Cerebellar nuclear complex (tissue), 1 donor: ENCODE data around the gene MST1.
"Not testable (repeated sequence)": the region's sequence is repeated elsewhere in the genome, so short reads cannot be mapped to it uniquely, and the experiment has no call there.

Source experiments
- DNase-seq, 2 experiments: peaks; one replicate each; lab custom pipeline; 2025; lab: John Stamatoyannopoulos, UW

Gene MST1

GRCh38 chr3:49700453-49701128 is 11.3 kb upstream of the MST1 start:
- DNase-seq: no peak

GRCh38 chr3:49700014-49700413 is 10.7 kb upstream of the MST1 start:
- no peak for DNase-seq

GRCh38 chr3:49699281-49699979 is 10.2 kb upstream of the MST1 start:
- no peak for DNase-seq

GRCh38 chr3:49695350-49696015 is 6.2 kb upstream of the MST1 start:
- DNase-seq: not testable (repeated sequence)

- DNase-seq: not testable (repeated sequence)
Measured at GRCh38 chr3:49694409-49695070, 5.3 kb upstream of the MST1 start.

GRCh38 chr3:49691481-49691880 is 2.2 kb upstream of the MST1 start:
- not testable (repeated sequence) for DNase-seq

GRCh38 chr3:49690856-49691255 is 1.6 kb upstream of the MST1 start:
- DNase-seq: not testable (repeated sequence)

GRCh38 chr3:49689908-49690624 is 792 bp upstream of the MST1 start:
- not testable (repeated sequence) for DNase-seq

- not testable (repeated sequence) for DNase-seq
Measured at GRCh38 chr3:49688338-49689045, 782 bp downstream of the MST1 start.

- not testable (repeated sequence) for DNase-seq
Measured at GRCh38 chr3:49687424-49687795, 1.9 kb downstream of the MST1 start.

GRCh38 chr3:49686769-49687423 is 2.4 kb downstream of the MST1 start:
- not testable (repeated sequence) for DNase-seq

GRCh38 chr3:49686346-49686745 is 2.9 kb downstream of the MST1 start:
- DNase-seq: not testable (repeated sequence)

- not testable (repeated sequence) for DNase-seq
Measured at GRCh38 chr3:49685846-49686245, 3.4 kb downstream of the MST1 start.

- DNase-seq: not testable (repeated sequence)
Measured at GRCh38 chr3:49685103-49685502, 4.2 kb downstream of the MST1 start.

- not testable (repeated sequence) for DNase-seq
Measured at GRCh38 chr3:49684453-49684852, 4.8 kb downstream of the MST1 start.

- DNase-seq: no peak
Measured at GRCh38 chr3:49683162-49683561, 6.1 kb downstream of the MST1 start.

- DNase-seq: no peak
Measured at GRCh38 chr3:49681543-49681942, 7.7 kb downstream of the MST1 start.

GRCh38 chr3:49681232-49681522 is 8.1 kb downstream of the MST1 start:
- no peak for DNase-seq

GRCh38 chr3:49680493-49681231 is 8.6 kb downstream of the MST1 start:
- no peak for DNase-seq

GRCh38 chr3:49675912-49676311 is 13.4 kb downstream of the MST1 start:
- no peak for DNase-seq
